Measurements from ENCODE around the gene PARP9. TPM values are rescaled to one million over a fixed set of nuclear protein-coding genes. Genes with fewer than 3 reads are reported as not detected.

The PARP9 gene
- total RNA-seq, 1 donor from 2014 or later: 29.8 TPM

DNA sequence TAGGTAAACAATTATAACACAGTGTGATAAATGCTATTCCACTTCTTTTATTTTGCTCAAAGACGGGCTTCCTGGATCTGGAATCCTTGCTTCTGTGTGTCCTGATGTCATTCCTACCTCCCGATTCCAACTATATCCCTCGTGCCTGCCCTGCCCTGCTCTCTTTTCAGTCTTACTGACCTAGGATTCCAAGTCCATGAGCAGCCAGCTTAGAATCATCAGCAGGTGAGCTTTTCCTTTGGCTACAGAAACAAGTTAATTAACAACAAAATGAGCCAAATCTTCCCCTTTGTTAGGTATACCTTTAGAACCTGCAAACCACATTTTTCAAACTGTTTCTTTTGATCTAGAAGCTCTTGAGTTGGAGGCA is 27.5 kb downstream of the PARP9 start:
- no peak overlapping the region for H3K27ac Mint-ChIP-seq

GRCh38 chr3:122535964-122536631 is 28.0 kb downstream of the PARP9 start:
- H3K9me3 Mint-ChIP-seq: no peaks in the 10 kb centered on the region
- no peaks in the 10 kb centered on the region for H3K27me3 Mint-ChIP-seq (ENCODE audit: low read depth)
- peaks cover 90% of the 10 kb centered on the region for H3K36me3 Mint-ChIP-seq (ENCODE audit: low read depth)
- H3K27ac Mint-ChIP-seq: no peak overlapping the region
- intact Hi-C loops (cut with micrococcal nuclease): loop anchor here (10.0 kb wide), 1 partner anchor 141 kb away; no protein-coding TSS in a partner anchor
- DNase-seq (ENCODE audit: low spot score): no peak
- peaks cover 49% of the 10 kb centered on the region for H3K4me1 Mint-ChIP-seq (ENCODE audit: low read depth)
- no peak overlapping the region for H3K4me3 Mint-ChIP-seq (ENCODE audit: low read depth)

More for the DNA sequence above, 27.5 kb downstream of the PARP9 start:
- no peak for DNase-seq (ENCODE audit: low spot score)
- intact Hi-C loops (cut with micrococcal nuclease): loop anchor here (10.0 kb wide), 1 partner anchor 142 kb away; no protein-coding TSS in a partner anchor
- peaks cover 89% of the 10 kb centered on the region for H3K36me3 Mint-ChIP-seq (ENCODE audit: low read depth)
- no peaks in the 10 kb centered on the region for H3K27me3 Mint-ChIP-seq (ENCODE audit: low read depth)
- no peak overlapping the region for H3K4me3 Mint-ChIP-seq (ENCODE audit: low read depth)
- peaks cover 49% of the 10 kb centered on the region for H3K4me1 Mint-ChIP-seq (ENCODE audit: low read depth)
- no peaks in the 10 kb centered on the region for H3K9me3 Mint-ChIP-seq

DNA sequence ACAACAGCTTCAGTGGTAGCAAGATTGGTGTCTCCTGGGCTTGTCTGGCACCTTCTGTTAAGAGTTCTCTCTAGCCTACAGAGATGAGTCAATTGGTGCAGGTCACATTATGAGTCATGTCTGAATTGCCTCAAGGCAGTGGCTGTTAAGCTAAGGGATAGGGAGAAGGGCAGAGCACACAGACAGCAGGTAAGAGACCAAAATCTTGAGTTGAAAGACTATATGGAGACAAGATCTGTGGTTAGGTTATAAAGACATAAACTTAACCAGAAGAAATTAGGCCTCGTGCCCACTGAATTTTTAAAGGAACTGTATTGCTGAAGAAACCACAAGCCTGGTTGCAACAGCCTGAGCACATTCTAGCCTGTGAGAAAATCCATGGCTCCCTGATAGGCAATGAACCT is 30.2 kb downstream of the PARP9 start:
- Mint-ChIP-seq H3K4me3 (ENCODE audit: low read depth) (no peak overlapping the region), H3K9me3 (no peaks in the 10 kb centered on the region), H3K27me3 (ENCODE audit: low read depth) (no peaks in the 10 kb centered on the region), H3K4me1 (ENCODE audit: low read depth) (peaks cover 46% of the 10 kb centered on the region), H3K36me3 (ENCODE audit: low read depth) (peaks cover 84% of the 10 kb centered on the region), H3K27ac (peak overlapping the region; percentile 54)
- intact Hi-C loops (cut with micrococcal nuclease): loop anchor here (1.0 to 10.0 kb wide), 7 partner anchors 20 to 988 kb away; partner anchors contain the start of gene KPNA1
- peak; percentile 44 for DNase-seq (ENCODE audit: low spot score)

- DNase-seq (ENCODE audit: low spot score): no peak
- intact Hi-C loops (cut with micrococcal nuclease): loop anchor here (5.0 to 10.0 kb wide), 2 partner anchors 106 to 139 kb away; no protein-coding TSS in a partner anchor
- Mint-ChIP-seq H3K4me1 (ENCODE audit: low read depth) (peaks cover 46% of the 10 kb centered on the region), H3K9me3 (no peaks in the 10 kb centered on the region), H3K4me3 (ENCODE audit: low read depth) (no peak overlapping the region), H3K27me3 (ENCODE audit: low read depth) (no peaks in the 10 kb centered on the region), H3K27ac (peak overlapping the region; percentile 63), H3K36me3 (ENCODE audit: low read depth) (peaks cover 83% of the 10 kb centered on the region)
These were observed 30.6 kb downstream of the PARP9 start for GRCh38 chr3:122533480-122533879.

GRCh38 chr3:122530164-122530563 is 33.9 kb downstream of the PARP9 start:
- no peak for DNase-seq (ENCODE audit: low spot score)
- intact Hi-C loops (cut with micrococcal nuclease): loop anchor here (5.0 to 10.0 kb wide), 2 partner anchors 103 to 135 kb away; no protein-coding TSS in a partner anchor
- Mint-ChIP-seq H3K4me1 (ENCODE audit: low read depth) (peaks cover 31% of the 10 kb centered on the region), H3K27me3 (ENCODE audit: low read depth) (no peaks in the 10 kb centered on the region), H3K4me3 (ENCODE audit: low read depth) (no peak overlapping the region), H3K36me3 (ENCODE audit: low read depth) (peaks cover 60% of the 10 kb centered on the region), H3K9me3 (no peaks in the 10 kb centered on the region), H3K27ac (no peak overlapping the region)

DNA sequence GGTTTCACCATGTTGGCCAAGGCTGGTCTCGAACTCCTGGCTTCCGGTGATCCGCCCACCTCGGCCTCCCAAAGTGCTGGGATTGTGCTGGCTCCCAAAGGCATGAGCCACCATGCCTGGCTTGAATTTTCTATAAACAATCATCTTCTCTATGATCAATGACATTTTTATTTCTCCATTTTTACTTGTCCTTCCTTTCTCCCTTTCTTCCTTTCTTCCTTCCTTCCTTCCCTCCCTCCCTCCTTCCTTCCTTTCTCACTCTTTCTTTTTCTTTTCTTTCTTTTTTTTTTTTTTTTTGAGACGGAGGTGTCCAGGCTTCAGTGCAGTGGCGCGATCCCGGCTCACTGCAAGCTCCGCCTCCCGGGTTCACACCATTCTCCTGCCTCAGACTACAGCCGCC is 40.8 kb downstream of the PARP9 start:
- Mint-ChIP-seq H3K4me1 (ENCODE audit: low read depth) (no peaks in the 10 kb centered on the region), H3K27me3 (ENCODE audit: low read depth) (peaks cover 4% of the 10 kb centered on the region), H3K4me3 (ENCODE audit: low read depth) (no peak overlapping the region), H3K9me3 (no peaks in the 10 kb centered on the region), H3K36me3 (ENCODE audit: low read depth) (peaks cover 9% of the 10 kb centered on the region), H3K27ac (no peak overlapping the region)
- DNase-seq (ENCODE audit: low spot score): no peak
- intact Hi-C loops (cut with micrococcal nuclease): no loop called here

GRCh38 chr3:122520861-122521260 is 43.2 kb downstream of the PARP9 start:
- H3K36me3 Mint-ChIP-seq (ENCODE audit: low read depth): no peaks in the 10 kb centered on the region
- peaks cover 2% of the 10 kb centered on the region for H3K4me1 Mint-ChIP-seq (ENCODE audit: low read depth)
- intact Hi-C loops (cut with micrococcal nuclease): no loop called here
- no peak overlapping the region for H3K4me3 Mint-ChIP-seq (ENCODE audit: low read depth)
- no peak for DNase-seq (ENCODE audit: low spot score)
- H3K27me3 Mint-ChIP-seq (ENCODE audit: low read depth): peaks cover 5% of the 10 kb centered on the region
- H3K27ac Mint-ChIP-seq: no peak overlapping the region
- H3K9me3 Mint-ChIP-seq: no peaks in the 10 kb centered on the region

- Mint-ChIP-seq H3K4me1 (ENCODE audit: low read depth) (peaks cover 7% of the 10 kb centered on the region), H3K4me3 (ENCODE audit: low read depth) (no peak overlapping the region), H3K9me3 (no peaks in the 10 kb centered on the region), H3K27ac (no peak overlapping the region), H3K36me3 (ENCODE audit: low read depth) (no peaks in the 10 kb centered on the region), H3K27me3 (ENCODE audit: low read depth) (peaks cover 5% of the 10 kb centered on the region)
- intact Hi-C loops (cut with micrococcal nuclease): loop anchor here (10.0 kb wide), 1 partner anchor 775 kb away; the partner anchor contains the start of gene GOLGB1
- no peak for DNase-seq (ENCODE audit: low spot score)
These were observed 44.4 kb downstream of the PARP9 start for GRCh38 chr3:122519693-122520092.

- Mint-ChIP-seq H3K4me3 (ENCODE audit: low read depth) (no peak overlapping the region), H3K36me3 (ENCODE audit: low read depth) (peaks cover 6% of the 10 kb centered on the region), H3K27ac (no peak overlapping the region), H3K27me3 (ENCODE audit: low read depth) (peaks cover 5% of the 10 kb centered on the region), H3K4me1 (ENCODE audit: low read depth) (peaks cover 16% of the 10 kb centered on the region), H3K9me3 (no peaks in the 10 kb centered on the region)
- intact Hi-C loops (cut with micrococcal nuclease): loop anchor here (10.0 kb wide), 1 partner anchor 772 kb away; the partner anchor contains the start of gene GOLGB1
- DNase-seq (ENCODE audit: low spot score): no peak
These were observed 47.2 kb downstream of the PARP9 start for GRCh38 chr3:122516846-122517360.

DNA sequence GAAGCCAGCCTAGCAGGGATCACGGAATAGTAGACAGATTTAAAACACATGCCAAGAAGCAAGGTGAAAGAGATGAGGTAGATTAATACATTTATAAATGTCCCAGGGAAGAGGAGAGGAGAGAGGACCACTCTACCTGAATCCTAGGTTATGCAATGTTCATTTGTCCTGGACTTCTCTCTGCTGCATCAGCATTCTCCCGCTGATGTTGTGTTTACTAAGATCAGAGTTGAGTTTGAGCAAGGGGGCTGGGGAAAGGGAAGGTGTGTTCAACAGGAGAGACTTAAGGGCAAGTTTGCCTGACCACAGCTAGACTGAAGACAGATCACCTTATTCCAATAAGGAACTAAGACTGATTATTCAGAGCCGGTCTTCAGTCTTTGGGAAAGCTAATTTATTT is 48.2 kb downstream of the PARP9 start:
- no peak overlapping the region for H3K4me3 Mint-ChIP-seq (ENCODE audit: low read depth)
- H3K36me3 Mint-ChIP-seq (ENCODE audit: low read depth): peaks cover 16% of the 10 kb centered on the region

GRCh38 chr3:122515020-122515468 is 49.1 kb downstream of the PARP9 start:
- intact Hi-C loops (cut with micrococcal nuclease): loop anchor here (2.0 to 10.0 kb wide), 2 partner anchors 98 to 770 kb away; partner anchors contain the start of genes GOLGB1 and WDR5B
- H3K4me1 Mint-ChIP-seq (ENCODE audit: low read depth): peaks cover 27% of the 10 kb centered on the region
- peaks cover 20% of the 10 kb centered on the region for H3K36me3 Mint-ChIP-seq (ENCODE audit: low read depth)
- no peak for DNase-seq (ENCODE audit: low spot score)
- no peaks in the 10 kb centered on the region for H3K9me3 Mint-ChIP-seq
- H3K27me3 Mint-ChIP-seq (ENCODE audit: low read depth): peaks cover 5% of the 10 kb centered on the region
- H3K27ac Mint-ChIP-seq: peak overlapping the region; percentile 82
- peak overlapping the region; percentile 86 for H3K4me3 Mint-ChIP-seq (ENCODE audit: low read depth)

More for the DNA sequence above, 48.2 kb downstream of the PARP9 start:
- H3K27me3 Mint-ChIP-seq (ENCODE audit: low read depth): peaks cover 5% of the 10 kb centered on the region
- no peak overlapping the region for H3K27ac Mint-ChIP-seq
- intact Hi-C loops (cut with micrococcal nuclease): loop anchor here (2.0 to 10.0 kb wide), 2 partner anchors 99 to 771 kb away; partner anchors contain the start of genes GOLGB1 and WDR5B
- no peaks in the 10 kb centered on the region for H3K9me3 Mint-ChIP-seq
- peaks cover 26% of the 10 kb centered on the region for H3K4me1 Mint-ChIP-seq (ENCODE audit: low read depth)
- DNase-seq (ENCODE audit: low spot score): no peak

DNA sequence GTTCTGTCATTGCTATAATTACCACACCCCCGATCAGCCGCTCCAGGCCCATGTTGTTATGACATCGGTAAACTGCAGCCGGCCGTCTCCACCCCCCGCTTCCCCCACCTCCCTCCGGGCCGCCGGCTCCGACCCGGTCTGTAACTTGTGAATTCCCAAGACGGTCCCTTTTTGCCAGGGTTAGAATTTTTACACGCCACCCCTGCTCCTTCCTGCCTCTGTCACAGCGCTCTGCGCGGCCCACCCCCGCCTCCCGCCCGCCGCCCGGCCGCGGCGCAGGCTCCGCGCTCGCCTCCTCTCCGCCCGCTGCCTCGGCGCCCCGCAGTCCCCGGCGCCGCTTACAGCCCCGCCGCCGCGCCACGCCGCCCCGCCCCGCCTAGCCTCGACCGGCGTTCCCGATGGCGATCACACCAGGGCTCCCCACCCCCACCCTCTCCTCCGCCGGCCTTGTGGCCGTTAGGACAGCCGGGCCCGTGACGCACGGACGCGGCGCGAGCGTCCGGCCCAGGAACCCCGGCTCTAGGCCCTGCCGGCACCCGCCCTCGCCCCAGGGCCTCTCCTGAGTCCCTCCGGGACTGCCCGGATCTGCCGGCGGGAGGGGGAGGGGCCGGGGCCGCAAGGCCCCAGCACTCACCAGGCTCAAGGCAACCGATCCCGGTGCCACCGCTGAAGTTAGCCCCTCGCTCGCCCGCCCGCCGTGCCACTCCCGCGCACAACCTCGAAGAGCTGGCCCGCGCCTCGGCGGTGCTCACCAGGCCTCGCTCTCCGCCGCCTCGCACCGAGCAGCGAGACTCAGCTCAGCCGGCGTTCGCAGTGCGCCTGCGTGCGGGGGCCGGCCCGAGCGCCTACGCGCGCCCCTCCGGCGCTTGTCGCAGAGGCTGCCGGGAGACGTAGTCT is 49.7 kb downstream of the PARP9 start, which contains the start of gene KPNA1:
TSS of gene KPNA1 (minus strand) at position 817 of the 897 bp plus-strand sequence. CDS start 18,374 bp downstream, outside the sequence.
- peaks cover 24% of the 10 kb centered on the region for H3K36me3 Mint-ChIP-seq (ENCODE audit: low read depth)
- H3K27me3 Mint-ChIP-seq (ENCODE audit: low read depth): peaks cover 5% of the 10 kb centered on the region
- peak; percentile 87 for DNase-seq (ENCODE audit: low spot score)
- peak within 1 kb of the TSS; percentile 87 for H3K4me3 Mint-ChIP-seq (ENCODE audit: low read depth)
- intact Hi-C loops (cut with micrococcal nuclease): loop anchor here (1.0 to 10.0 kb wide), 5 partner anchors 20 to 770 kb away; partner anchors contain the start of genes GOLGB1 and WDR5B
- no peaks in the 10 kb centered on the region for H3K9me3 Mint-ChIP-seq
- peaks cover 28% of the 10 kb centered on the region for H3K4me1 Mint-ChIP-seq (ENCODE audit: low read depth)
- peak within 1 kb of the TSS; percentile 90 for H3K27ac Mint-ChIP-seq
